Loucy (cell line): Measurements from ENCODE around the gene SPAG9.

Experiments
- CTCF ChIP-seq: fragments of 200-600 bp; sonication (generic); conservative IDR thresholded peaks from 2 replicates; pipeline ENCODE4 v1.5.1; 2014; ENCODE audit warnings: mild to moderate bottlenecking, antibody characterized with exemption, low read length
- EZH2phosphoT487 ChIP-seq: fragments of 200-600 bp; IDR thresholded peaks from 2 replicates; pipeline ENCODE4 v1.6.1; 2018; ENCODE audit warnings: antibody characterized with exemption, mild to moderate bottlenecking, moderate library complexity, borderline replicate concordance

DNA sequence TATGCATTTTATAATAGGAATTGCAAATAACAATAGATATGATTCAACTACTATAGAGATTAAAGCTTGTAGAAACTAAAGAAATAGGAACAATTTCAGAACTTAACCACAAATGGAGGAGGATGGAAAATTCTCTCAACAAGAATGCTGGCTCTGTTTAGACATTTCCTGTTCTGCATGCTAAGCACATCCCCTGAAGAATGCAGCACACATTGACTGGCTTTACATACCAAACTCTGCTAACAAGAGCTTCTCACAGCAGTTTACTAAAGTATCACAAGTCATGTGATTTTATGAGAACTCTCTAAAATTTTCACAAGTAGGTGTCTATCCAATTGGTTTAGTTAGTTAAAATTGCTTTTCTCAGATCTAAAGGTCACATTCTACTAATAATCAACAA, 85.2 kb downstream of the SPAG9 start:
- TF ChIP-seq CTCF (no peak), EZH2phosphoT487 (no peak)
